Measurements from ENCODE around the gene CDKN2AIPNL.

DNA sequence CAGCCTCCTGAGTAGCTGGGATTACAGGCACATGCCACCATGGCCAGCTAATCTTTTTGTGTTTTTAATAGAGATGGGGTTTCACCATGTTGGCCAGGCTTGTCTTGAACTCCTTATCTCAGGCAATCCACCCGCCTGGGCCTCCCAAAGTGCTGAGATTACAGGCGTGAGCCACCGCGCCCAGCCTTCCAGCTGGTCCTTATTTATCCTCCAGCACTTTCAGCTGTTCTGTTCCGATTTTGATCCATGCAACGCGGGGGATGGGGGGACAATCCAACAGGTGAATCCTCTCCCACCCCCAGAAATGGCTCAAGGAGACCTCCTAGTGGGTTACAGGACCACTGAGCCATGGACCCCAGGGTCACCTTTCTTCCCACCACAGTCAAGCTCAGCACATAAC, 14.7 kb upstream of the CDKN2AIPNL start:
- TF ChIP-seq, protein P1, sequence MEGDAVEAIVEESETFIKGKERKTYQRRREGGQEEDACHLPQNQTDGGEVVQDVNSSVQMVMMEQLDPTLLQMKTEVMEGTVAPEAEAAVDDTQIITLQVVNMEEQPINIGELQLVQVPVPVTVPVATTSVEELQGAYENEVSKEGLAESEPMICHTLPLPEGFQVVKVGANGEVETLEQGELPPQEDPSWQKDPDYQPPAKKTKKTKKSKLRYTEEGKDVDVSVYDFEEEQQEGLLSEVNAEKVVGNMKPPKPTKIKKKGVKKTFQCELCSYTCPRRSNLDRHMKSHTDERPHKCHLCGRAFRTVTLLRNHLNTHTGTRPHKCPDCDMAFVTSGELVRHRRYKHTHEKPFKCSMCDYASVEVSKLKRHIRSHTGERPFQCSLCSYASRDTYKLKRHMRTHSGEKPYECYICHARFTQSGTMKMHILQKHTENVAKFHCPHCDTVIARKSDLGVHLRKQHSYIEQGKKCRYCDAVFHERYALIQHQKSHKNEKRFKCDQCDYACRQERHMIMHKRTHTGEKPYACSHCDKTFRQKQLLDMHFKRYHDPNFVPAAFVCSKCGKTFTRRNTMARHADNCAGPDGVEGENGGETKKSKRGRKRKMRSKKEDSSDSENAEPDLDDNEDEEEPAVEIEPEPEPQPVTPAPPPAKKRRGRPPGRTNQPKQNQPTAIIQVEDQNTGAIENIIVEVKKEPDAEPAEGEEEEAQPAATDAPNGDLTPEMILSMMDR (tag by site-specific recombination; IDR thresholded peaks at IDR 0.05) = no peak
- no peak for TF ChIP-seq ZNF10 (tag by site-specific recombination; IDR thresholded peaks at IDR 0.05)
- TF ChIP-seq ZNF324 (tag by site-specific recombination; IDR thresholded peaks at IDR 0.05) = no peak
- no peak for TF ChIP-seq ZNF24 (tag by site-specific recombination; IDR thresholded peaks at IDR 0.05)
- no peak for TF ChIP-seq ZNF354C (tag by site-specific recombination; IDR thresholded peaks at IDR 0.05; ENCODE audit: borderline replicate concordance, low read depth)
- TF ChIP-seq, protein P2, sequence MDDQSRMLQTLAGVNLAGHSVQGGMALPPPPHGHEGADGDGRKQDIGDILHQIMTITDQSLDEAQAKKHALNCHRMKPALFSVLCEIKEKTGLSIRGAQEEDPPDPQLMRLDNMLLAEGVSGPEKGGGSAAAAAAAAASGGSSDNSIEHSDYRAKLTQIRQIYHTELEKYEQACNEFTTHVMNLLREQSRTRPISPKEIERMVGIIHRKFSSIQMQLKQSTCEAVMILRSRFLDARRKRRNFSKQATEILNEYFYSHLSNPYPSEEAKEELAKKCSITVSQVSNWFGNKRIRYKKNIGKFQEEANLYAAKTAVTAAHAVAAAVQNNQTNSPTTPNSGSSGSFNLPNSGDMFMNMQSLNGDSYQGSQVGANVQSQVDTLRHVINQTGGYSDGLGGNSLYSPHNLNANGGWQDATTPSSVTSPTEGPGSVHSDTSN (CRISPR knock-in tag; IDR thresholded peaks at IDR 0.05) = no peak

All from HEK293 (cell line).